HG02763 (cell line): ENCODE results near the gene EIF3K.

Source experiments
- ATAC-seq: cut with Tn5 transposase; IDR thresholded peaks from one replicate; pipeline ENCODE4 v1.9.1; 2021; ENCODE audit warnings: mild to moderate bottlenecking, moderate library complexity; ENCODE audit not compliant: unreplicated experiment

EIF3K gene

DNA sequence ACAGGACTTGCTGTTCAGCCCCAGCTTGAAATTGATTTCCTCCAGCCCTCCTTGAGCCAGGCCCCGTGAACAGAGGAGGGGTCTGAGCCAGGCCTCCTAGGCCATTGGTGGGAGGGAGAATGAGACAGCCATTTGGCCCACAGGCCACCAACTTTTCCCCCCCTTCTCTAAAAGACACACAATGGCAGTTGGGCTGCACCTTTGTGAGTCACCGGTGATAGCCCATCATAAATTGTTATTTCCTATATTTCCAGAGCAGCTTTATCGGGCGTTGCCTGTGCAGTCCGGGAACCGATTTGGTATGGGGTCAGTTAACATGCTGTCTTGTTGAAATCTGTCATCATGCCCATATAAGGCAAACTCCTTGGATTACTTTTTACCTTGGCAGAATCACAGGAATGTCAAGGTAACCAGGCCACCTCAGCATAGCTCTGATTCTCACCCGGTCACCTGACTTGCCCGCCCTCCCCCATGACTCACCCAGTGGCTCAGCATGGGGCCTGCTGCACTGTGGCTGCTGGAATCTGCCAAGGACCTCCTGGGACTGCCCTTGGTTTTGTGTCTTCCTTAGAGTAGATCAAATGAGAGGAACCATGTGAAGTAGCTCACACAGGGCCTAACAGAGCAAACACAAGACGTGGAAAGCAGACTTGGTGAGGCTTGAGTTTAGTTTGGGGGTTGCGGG is 64.5 kb downstream of the EIF3K start:
- ATAC-seq, result no peak

- ATAC-seq, result no peak
Observed at GRCh38 chr19:38684078-38684861, 65.3 kb downstream of the EIF3K start.

DNA sequence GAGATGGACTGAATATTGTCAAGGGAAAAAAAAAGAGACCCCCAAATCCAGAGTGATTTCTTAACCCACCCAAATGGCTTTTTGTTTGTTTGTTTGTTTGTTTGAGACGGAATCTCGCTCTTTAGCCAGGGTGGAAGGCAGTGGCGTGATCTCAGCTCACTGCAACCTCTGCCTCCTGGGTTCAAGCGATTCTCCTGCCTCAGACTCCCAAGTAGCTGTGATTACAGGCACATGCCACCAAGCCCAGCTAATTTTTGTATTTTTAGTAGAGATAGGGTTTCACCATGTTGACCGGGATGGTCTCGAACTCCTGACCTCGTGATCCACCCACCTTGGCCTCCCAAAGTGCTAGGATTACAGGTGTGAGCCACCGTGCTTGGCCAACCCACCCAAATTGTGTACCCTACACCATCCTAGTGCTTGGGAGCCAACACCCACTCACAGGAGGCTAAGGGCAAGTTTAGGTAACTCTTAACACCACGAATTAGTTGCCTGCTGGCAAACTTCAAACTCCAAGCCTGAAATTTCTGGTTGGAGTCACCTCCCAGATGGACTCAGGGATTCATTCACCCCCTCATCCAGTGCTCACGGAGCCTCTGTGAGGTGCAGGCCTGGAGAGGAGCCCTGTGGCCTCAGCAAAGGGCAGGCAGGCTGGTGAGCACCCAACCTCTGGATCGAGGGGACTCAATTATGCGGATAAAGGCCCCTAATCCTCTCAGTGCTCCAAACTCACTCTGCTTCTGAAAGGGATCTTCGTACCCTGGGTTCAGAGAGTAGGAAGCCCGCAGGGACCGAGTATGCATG is 66.1 kb downstream of the EIF3K start:
- no peak for ATAC-seq

GRCh38 chr19:38685666-38686529 is 66.9 kb downstream of the EIF3K start:
- ATAC-seq, result no peak

DNA sequence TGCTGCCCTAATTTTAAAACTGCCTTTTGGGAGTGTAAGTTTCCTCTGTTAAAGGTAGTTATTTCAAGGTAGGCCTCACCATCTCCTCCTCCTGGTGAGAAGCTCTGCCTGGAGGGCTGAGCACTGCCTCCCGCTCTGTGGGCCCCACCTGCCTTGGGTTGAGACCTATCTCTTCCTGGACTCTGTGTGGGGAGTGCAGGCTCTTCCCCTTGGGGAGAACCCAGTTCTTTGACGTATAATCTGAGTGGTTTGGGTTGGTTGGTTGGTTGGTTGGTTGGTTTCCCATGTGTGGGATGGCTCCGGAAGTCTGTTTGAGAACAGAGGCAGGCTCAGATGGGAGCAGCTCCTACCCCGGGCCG is 67.5 kb downstream of the EIF3K start:
- no peak for ATAC-seq
